HG03103 (cell line): Measurements from ENCODE around the gene OGFOD1.
"Not testable (repeated sequence)": the region's sequence is repeated elsewhere in the genome, so short reads cannot be mapped to it uniquely, and the experiment has no call there.

Experiments used
- ATAC-seq: cut with Tn5 transposase; IDR thresholded peaks from one replicate; pipeline ENCODE4 v1.9.1; 2021; ENCODE audit warnings: low read depth; ENCODE audit not compliant: unreplicated experiment

The OGFOD1 gene

DNA sequence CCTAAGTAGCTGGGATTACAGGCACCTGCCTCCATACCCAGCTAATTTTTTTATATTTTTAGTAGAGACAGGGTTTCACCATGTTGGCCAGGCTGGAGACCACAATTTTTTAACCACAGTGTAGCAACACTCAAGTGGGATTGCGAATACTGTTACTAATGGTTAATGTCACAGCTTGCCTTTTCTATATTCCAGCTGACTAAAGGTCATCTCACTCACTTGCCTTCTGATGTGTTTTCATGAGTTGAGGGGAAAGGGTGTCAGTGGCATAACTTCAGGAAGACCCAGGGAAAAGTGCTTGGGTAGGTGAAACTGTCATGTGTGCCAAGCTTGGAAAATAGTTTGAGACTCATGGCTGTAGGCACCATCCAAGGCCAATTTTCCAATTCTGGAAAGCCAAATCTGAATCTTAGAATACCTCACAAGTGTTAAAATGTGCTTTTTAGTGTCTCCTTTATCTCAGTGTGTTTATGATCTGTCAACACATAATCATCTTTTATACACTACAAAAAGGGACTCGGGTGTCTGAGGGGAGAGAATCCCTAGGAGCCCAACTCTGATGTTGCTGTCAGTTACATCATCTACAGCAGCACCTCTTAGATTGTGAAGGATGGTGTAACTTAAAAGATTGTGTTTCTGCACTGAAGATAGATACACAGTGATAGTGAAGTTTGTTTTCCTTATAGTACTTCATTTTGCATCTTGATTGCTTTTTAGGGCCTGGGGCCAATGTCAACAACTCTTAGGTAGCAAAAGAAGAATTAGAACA, 27.1 kb downstream of the OGFOD1 start:
- ATAC-seq: no peak

DNA sequence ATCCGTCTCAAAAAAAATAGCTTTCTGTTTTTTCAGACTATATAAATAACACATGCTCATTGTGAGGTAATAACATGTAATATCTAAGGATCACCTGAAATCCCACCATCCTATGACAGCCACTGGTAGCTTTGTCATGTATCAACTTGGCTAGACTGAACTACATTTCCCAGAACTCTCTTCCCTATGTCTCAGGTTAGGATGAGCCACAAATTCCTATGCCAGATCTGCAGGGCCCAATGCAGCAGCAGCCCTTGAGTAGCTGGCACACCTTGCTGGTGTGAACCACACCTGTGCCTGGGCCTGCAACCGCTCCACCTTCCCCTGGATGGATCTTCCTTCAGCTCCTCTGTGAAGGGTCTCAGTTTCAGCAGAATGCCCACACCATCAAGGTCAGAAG, 28.1 kb downstream of the OGFOD1 start:
- no peak for ATAC-seq

- ATAC-seq: no peak
These were observed 29.6 kb downstream of the OGFOD1 start for GRCh38 chr16:56480776-56481467.

DNA sequence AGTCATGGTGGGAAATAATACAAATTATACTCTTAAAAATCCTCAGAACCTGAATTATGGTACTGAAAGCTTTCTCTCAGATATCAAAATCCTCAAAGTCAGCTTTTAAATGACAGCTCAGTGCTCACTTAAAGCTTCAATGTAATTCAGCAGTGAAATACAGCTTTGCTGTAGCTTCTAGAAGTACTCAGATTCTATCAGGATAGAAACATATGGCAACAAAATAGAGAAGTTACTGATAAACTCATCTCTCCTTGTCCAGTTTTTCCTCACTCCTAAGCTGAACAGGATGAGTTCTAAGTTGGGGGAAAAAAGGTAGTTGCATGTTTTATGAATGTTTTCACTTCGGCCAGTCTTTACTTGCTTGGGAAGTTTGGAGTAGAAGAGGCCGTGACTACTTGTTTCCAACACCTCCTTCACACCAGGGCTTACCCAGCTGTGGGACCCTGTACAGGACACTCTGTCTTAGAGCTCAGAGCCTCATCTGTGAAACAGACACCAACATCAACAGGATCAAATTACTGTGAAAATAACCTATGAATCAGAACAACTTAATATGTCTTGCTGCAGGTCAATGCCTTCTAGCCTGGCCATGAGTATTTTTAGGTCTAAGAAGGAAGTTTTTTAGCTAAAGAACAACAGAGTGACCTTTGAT, 30.2 kb downstream of the OGFOD1 start:
- ATAC-seq: no peak

DNA sequence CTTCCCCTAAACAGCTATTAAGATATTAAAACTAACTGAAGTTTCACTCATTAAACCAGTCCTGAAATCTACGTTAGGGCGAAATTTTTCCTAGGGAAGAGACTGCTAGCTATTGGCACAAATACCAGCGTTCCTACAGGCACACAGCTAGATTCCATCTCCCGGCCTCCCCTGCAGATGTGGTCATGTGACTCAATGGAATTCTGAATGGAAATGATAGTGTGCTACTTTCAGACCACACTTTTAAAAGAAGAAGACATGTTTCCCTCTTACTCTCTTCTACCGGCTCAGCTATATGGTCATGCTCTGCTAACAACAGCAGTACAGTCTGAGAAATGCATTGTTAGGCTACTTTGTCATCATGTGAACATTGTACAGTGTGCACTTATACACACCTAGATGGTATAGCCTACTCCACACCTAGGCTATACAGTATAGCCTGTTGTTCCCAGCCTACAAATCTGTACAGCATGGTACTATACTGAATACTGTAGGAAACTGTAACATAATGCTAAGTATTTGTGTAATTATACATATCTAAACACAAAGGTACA, 31.4 kb downstream of the OGFOD1 start:
- ATAC-seq: no peak

GRCh38 chr16:56483394-56483793, 32.0 kb downstream of the OGFOD1 start:
- no peak for ATAC-seq

GRCh38 chr16:56488035-56488434, 36.7 kb downstream of the OGFOD1 start:
- ATAC-seq: no peak

DNA sequence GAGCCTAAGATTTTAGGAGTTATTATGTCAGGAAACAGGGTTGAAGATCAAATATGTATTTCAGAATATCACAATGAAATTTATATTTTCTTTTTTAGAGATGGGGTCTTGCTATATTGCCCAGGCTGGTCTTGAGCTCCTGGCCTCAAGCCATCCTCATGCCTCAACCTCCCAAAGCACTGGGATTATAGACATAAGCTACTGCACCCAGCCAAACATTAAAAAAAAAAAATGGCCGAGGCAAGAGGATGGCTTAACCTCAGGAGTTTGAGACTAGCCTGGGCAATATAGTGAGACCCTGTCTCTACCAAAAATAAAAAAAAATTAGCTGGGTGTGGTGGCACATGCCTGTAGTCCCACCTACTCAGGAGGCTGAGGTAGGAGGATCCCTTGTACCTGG, 37.5 kb downstream of the OGFOD1 start:
- ATAC-seq: not testable (repeated sequence)

DNA sequence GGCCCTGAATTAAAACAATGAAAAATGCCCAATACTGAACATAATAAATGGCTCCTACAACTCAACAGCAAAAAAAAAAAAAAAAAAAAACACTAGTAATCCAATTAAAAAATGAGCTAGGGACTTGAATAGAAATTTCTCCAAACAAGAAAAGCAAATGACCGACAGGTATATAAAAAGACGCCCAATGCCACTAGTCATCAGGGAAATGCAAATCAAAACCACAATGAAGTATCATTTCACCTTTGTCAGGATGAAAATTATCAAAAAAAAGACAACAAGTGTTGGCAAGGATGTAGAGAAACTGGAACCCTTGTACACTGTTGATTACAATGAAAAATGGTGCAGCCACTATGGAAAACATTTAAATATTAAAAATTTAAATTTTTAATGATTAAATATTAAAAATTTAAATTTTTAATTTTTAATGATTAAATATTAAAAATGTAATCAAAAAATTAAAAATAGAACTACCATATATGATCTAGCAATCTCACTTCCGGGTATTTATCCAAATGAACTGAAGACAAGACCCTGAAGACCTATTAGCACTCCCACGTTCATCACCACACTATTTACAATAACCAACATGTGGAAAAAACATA, 40.4 kb downstream of the OGFOD1 start:
- no peak for ATAC-seq

DNA sequence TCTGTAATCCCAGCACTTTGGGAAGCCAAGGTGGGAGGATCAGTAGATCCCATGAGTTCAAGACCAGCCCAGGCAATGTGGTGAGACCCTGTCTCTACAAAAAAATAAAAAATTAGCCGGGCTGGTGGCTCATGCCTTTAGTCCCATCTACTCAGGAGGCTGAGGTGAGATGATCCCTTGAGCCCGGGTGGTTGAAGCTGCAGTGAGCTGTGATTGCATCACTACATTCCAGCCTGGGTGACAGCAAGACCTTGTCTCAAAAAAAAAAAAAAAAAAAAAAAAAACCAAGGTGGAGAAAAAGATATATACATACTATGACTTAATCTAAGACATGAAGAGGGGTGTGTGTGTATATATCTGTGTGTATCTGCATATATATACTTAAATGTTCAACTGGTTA, 41.8 kb downstream of the OGFOD1 start:
- no peak for ATAC-seq

DNA sequence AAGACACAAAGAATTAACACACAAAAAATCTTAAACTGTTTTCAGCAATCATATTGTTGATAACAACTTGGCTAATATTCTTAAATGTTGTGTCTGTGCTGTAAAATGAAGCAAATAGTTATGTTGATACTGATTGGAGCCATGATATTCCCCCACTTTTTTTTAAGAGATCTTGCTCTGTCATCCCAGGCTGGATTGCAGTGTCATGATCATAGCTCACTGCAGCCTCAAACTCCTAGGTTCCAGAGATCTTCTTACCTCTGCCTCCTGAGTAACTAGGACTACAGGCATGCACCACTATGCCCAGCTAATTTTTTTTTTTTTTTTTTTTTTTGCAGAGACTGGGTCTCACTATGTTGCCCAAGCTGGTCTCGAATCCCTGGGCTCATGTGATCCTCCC, 42.5 kb downstream of the OGFOD1 start:
- ATAC-seq: no peak

DNA sequence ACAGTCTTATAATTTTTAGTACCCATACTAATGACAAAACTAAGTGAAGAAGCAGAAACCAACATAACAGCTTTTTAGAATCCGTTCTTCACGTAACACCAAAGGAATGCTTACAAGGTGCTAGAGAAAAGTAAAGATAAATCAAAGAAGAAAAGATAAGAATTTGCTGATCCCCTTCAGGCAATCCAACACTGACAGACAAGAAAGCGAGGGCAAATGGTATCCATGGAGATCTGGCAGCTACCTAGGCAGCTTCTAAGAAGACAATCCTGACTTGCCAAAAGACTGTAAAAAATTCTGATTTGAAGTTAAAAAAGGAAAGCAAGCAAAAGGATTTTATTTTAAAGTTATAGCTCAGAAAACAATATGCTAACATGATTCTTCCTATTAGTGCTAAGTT, 53.8 kb downstream of the OGFOD1 start:
- ATAC-seq: no peak

DNA sequence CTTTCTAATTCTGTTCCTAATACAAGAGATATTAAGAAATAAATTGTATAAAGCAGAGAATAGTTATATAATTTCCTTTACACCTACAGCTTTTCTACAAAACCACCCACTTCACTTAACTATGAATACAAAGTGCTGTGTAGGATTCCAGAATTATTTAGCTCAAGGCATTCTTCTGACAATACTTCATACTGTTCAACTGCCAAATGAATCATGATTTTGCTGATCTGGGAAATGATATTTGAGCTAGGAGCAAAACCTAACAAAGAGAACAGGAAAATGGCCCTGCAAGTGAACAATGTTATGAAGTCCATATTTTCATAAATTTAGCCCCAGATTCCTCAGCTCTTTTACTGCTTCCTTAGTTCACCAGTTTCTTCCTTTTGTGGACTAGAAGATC, 55.6 kb downstream of the OGFOD1 start:
- ATAC-seq: no peak

DNA sequence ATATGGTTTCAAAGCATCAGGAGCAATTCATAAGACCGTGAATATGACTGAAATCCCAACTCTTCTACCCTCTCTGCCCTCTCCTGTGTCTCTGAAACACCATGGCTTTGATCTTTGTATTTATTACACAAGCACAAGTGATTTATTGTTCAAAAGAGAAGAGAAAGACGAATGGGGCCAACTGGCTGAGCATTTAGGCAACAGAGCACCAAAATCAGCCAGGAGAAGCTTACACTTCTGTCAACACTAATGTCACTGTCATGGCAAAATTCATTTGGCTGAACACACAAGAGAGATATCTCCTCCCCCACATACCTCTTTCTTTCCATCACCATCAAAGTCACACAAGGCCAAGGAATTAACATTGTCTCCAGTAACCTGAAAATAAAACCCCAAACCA, 59.2 kb downstream of the OGFOD1 start:
- no peak for ATAC-seq

DNA sequence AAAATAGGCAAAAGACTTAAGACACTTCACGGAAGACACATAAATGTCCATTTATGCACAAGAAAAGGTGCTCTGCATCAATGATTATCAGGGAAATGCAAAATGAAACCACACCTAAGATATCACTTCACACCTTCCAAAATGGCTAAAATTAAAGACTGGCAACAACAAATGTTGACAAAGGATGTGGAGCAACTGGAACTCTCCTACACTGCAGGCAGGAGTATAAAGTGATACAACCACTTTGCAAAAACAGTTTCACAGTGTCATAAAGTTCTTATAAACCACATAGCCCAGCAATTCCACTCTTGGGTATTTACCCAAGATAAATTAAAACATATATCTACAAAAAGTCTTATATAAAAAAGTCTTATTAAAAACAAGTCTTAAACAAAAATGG, 60.7 kb downstream of the OGFOD1 start:
- no peak for ATAC-seq

DNA sequence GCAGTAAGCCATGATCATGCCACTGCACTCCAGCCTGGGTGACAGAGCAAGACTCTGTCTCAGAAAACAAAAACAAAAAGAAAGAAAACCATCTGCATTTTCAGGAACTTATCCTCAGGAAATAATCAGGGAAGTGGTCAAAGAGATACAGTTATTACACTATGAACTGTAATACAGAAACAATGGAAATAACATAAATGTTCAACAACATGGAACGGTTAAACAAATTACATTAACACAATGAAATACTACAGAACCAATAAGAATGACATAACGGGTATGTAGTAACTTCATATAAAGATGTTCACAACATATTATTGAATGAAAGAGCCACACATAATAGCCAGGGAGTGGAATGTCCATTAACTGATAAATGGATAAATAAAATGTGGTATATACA, 61.7 kb downstream of the OGFOD1 start:
- ATAC-seq: no peak

DNA sequence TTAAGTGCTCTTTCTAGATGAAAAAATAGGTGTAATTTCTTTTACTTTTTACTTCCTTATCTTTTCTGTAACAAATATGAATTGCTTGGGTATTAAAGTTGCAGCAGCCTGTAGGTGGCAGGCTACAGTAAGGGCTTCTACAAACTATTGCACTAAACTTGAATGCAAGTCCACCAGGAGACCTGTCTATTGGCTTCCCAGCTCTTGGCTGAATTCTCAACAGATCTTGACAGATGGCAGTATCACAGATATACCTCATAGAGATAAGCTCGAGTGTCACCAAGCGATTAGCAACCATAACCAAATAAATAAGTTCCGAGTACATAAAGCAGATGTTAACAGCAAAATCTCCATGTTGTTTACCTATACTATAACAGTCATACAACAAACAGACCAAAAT, 62.6 kb downstream of the OGFOD1 start:
- no peak for ATAC-seq

GRCh38 chr16:56514845-56515244, 63.5 kb downstream of the OGFOD1 start:
- no peak for ATAC-seq

DNA sequence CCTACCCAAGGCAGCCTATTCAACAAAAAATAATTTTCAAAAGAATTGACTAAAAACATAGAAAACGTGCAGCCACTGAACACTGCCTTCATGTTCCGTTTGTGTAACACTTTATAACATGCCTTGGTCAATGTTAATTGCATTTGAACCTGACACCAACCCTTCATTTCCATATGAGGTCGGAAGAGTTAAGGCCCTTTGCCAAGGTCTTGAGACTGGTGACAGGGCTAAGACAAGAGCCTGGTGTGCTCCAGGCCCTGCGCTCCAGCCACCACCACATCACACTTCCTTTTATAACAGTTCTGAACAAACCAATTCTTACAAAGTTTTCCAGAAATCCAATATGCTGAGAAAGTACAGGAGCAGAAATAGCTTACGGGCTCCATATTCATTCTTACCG, 64.3 kb downstream of the OGFOD1 start:
- no peak for ATAC-seq

GRCh38 chr16:56517206-56517605, 65.9 kb downstream of the OGFOD1 start:
- no peak for ATAC-seq

- ATAC-seq: no peak
These were observed 67.1 kb downstream of the OGFOD1 start for GRCh38 chr16:56518425-56518824.
